Kidney (tissue), 14 donors: Measurements from ENCODE around the gene PACS1. TPM values are rescaled to one million over a fixed set of nuclear protein-coding genes. Genes with fewer than 3 reads are reported as not detected.

Experiments
- DNase-seq, 5 donors: peaks; one replicate each; pipeline ENCODE4 v3.0.0-alpha.2; 2013 to 2020
- FAIRE-seq: peaks from 2 replicates; lab custom pipeline; 2012; peaks lifted over from hg19 to GRCh38; lab: Jason Lieb, UNC
- H3K27ac ChIP-seq, 2 donors: one replicate each; pipeline ENCODE4 v1.7.0; 2013; ENCODE audit warnings: low read depth in 2 of 2, low read length in 2 of 2, inconsistent platforms in 1 of 2
- H3K27me3 ChIP-seq: one replicate; pipeline ENCODE4 v1.7.1; 2013; ENCODE audit warnings: low read length, inconsistent platforms; ENCODE audit not compliant: control insufficient read depth, insufficient read depth
- H3K36me3 ChIP-seq, 3 donors: one replicate each; pipeline versions ENCODE4 v1.7.0 to v1.7.1; 2013; ENCODE audit warnings: low read length in 3 of 3, control low read depth in 1 of 3, inconsistent platforms in 1 of 3; ENCODE audit not compliant: insufficient read depth in 3 of 3, control insufficient read depth in 2 of 3
- H3K4me1 ChIP-seq, 3 donors: one replicate each; pipeline versions ENCODE4 v1.7.0 to v1.7.1; 2013; ENCODE audit warnings: low read length in 3 of 3, inconsistent platforms in 1 of 3, low read depth in 1 of 3; ENCODE audit not compliant: control insufficient read depth in 2 of 3, insufficient read depth in 2 of 3
- H3K4me3 ChIP-seq, 3 donors: one replicate each; pipeline versions ENCODE4 v1.7.0 to v1.8.1; 2013; ENCODE audit warnings: low read length in 3 of 3, control low read depth in 1 of 3, inconsistent platforms in 1 of 3
- H3K9ac ChIP-seq, 3 donors: one replicate each; pipeline versions ENCODE4 v1.7.0 to v1.7.1; 2013; ENCODE audit warnings: low read length in 3 of 3, control low read depth in 1 of 3, inconsistent platforms in 1 of 3
- H3K9me3 ChIP-seq, 3 donors: one replicate each; pipeline versions ENCODE4 v1.7.0 to v1.7.1; 2013; ENCODE audit warnings: low read length in 3 of 3, control low read depth in 1 of 3, inconsistent platforms in 1 of 3; ENCODE audit not compliant: control insufficient read depth in 2 of 3, insufficient read depth in 1 of 3
- intact Hi-C: fragments of 100-400 bp; cut with DNase I; formaldehyde crosslinking; loops from one replicate; pipeline ENCODE4 v1.11.1; 2022
- polyA plus RNA-seq: library from polyadenylated mRNA; stranded (reverse); fragments of 350-450 nt; fragmentation: Illumina TruSeq; extraction: RNeasy Lipid Tissue Mini Kit (QIAGEN cat#74804); gene quantifications from one replicate; pipeline ENCODE4 v1.2.3, GENCODE V29; 2014; ENCODE audit warnings: low read depth, low replicate concordance; ENCODE audit not compliant: insufficient read depth
- total RNA-seq: library from RNA; stranded (reverse); fragmentation: NEBNext Ultra II Directional; extraction: Animal tissue kit (Norgen Biotek cat#: 25700); gene quantifications from one replicate; pipeline ENCODE4 v1.2.1, GENCODE V29; 2021
- TF ChIP-seq, protein P1 (sequence below): IDR thresholded peaks from 3 replicates; pipeline ENCODE4 v1.5.1; 2012; ENCODE audit warnings: mild to moderate bottlenecking, moderate library complexity, borderline replicate concordance; ENCODE audit not compliant: insufficient read depth; ENCODE audit errors: extremely low read depth
- donor health status: control.
- donor health status: control.
- donor health status: control.
- donor health status: control.
- donor health status: control.
- donor health status: DM: yes; HTN: yes; CAD: no.
- donor health status: Normal renal cell carcinoma (clear cell type).

PACS1 gene
- total and polyA plus RNA-seq, 2 donors from 2014 or later, result 23.7 to 91.8 TPM

DNA sequence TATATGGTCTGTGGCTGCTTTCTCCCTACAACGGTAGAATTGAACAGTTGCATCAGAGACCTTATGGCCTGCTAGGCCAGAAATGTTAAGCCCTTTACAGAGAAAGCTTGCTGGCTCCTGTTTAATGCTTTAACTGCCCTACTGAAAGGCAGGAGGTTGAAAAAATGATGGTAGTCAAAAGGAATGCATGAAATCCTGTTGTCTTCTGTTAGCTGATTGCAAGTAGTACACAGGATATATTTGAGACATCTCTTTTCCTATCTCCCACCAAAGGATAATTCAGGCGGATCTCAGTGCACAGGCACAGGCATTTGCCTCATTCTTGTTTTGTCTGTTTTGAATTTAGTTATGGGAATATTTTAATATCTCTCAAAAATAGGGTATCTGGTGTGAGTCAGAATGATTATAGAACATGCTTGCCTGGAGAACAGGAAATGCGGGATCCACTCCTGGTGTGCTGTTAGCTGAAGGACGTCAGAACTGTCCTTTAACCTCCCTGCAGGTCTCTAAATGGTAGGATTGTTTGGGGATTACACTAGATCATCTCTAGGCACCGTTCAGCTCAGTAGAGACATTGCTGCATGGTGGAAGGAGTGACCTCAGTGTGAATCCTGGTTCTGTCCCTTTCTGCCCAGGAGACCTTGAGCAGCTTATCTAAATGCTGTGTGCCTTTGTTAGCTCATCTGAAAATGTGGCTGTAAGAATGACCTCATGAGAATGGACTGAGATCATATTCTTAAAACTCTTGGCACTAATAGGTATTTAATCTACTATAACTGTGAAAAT is 49.5 kb downstream of the PACS1 start:
- TF ChIP-seq, protein P1, sequence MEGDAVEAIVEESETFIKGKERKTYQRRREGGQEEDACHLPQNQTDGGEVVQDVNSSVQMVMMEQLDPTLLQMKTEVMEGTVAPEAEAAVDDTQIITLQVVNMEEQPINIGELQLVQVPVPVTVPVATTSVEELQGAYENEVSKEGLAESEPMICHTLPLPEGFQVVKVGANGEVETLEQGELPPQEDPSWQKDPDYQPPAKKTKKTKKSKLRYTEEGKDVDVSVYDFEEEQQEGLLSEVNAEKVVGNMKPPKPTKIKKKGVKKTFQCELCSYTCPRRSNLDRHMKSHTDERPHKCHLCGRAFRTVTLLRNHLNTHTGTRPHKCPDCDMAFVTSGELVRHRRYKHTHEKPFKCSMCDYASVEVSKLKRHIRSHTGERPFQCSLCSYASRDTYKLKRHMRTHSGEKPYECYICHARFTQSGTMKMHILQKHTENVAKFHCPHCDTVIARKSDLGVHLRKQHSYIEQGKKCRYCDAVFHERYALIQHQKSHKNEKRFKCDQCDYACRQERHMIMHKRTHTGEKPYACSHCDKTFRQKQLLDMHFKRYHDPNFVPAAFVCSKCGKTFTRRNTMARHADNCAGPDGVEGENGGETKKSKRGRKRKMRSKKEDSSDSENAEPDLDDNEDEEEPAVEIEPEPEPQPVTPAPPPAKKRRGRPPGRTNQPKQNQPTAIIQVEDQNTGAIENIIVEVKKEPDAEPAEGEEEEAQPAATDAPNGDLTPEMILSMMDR, result no peak
- no peaks in the 10 kb centered on the region for H3K27me3 ChIP-seq
- peaks cover 0 to 34% (median 24%) of the 10 kb centered on the region in 3 donors for H3K4me1 ChIP-seq
- FAIRE-seq (no peak), DNase-seq (no peak)
- no peaks in the 10 kb centered on the region for H3K9me3 ChIP-seq
- intact Hi-C loops, result no loop called here
- H3K36me3 ChIP-seq, result no peaks in the 10 kb centered on the region
- peak overlapping the region; percentile 11 to 67 for H3K27ac ChIP-seq
- H3K4me3 ChIP-seq, result no peak overlapping the region
- H3K9ac ChIP-seq, result no peak overlapping the region

GRCh38 chr11:66121466-66121865 is 51.4 kb downstream of the PACS1 start:
- no peak for FAIRE-seq
- H3K27ac ChIP-seq, result peak overlapping the region in 1 of 2 donors; percentile 12

DNA sequence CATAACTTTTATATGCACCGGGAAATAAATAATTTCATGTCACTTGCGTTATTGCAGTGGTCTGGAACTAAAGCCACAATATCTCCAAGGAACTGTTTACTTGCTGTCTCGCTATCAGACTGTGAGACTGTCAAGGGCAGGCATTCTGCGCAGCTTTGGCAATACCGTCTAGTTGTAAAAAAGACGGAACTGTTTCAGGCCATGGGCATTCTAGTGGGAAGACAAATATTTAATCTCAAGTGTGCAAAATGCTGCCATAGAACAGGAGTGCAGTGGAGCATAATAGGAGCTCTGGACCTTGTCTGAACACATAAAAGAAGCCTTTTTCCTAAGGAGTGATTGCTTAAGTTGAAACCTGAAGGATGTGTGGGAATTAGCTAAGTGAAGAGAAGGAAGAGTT is 53.8 kb downstream of the PACS1 start:
- FAIRE-seq, result no peak
- Histone ChIP-seq H3K27me3 (no peaks in the 10 kb centered on the region), H3K4me1 (peaks cover 5 to 34% (median 32%) of the 10 kb centered on the region in 3 donors), H3K27ac (no peak overlapping the region), H3K9ac (no peak overlapping the region), H3K9me3 (no peaks in the 10 kb centered on the region), H3K36me3 (no peaks in the 10 kb centered on the region), H3K4me3 (no peak overlapping the region)
- peak in 1 of 5 donors; percentile 30 for DNase-seq
- intact Hi-C loops, result no loop called here
- TF ChIP-seq, protein P1, result no peak

More at GRCh38 chr11:66121466-66121865, 51.4 kb downstream of the PACS1 start:
- Histone ChIP-seq H3K9me3 (no peaks in the 10 kb centered on the region), H3K27me3 (no peaks in the 10 kb centered on the region), H3K9ac (no peak overlapping the region), H3K4me1 (peaks cover 0 to 34% (median 20%) of the 10 kb centered on the region in 3 donors), H3K4me3 (peak overlapping the region in 1 of 3 donors; percentile 8), H3K36me3 (no peaks in the 10 kb centered on the region)
- intact Hi-C loops, result no loop called here
- DNase-seq, result peak in 1 of 5 donors; percentile 21
- TF ChIP-seq, protein P1, result no peak
